Skeletal muscle tissue (tissue), 4 donors: Measurements from ENCODE around the gene EPS8. TPM values are rescaled to one million over a fixed set of nuclear protein-coding genes. Genes with fewer than 3 reads are reported as not detected.

Experiments used
- H3K27ac ChIP-seq: one replicate; pipeline ENCODE4 v1.7.0; 2013; ENCODE audit warnings: mild to moderate bottlenecking, low read depth, low read length, inconsistent platforms
- H3K27me3 ChIP-seq, 3 donors: one replicate each; pipeline ENCODE4 v1.7.0; 2013; ENCODE audit warnings: low read length in 3 of 3; ENCODE audit not compliant: control insufficient read depth in 3 of 3, insufficient read depth in 3 of 3
- H3K36me3 ChIP-seq, 3 donors: one replicate each; pipeline ENCODE4 v1.7.0; 2013; ENCODE audit warnings: low read length in 3 of 3; ENCODE audit not compliant: control insufficient read depth in 3 of 3, insufficient read depth in 3 of 3
- H3K4me1 ChIP-seq, 3 donors: one replicate each; pipeline ENCODE4 v1.7.0; 2013; ENCODE audit warnings: low read length in 3 of 3, mild to moderate bottlenecking in 3 of 3; ENCODE audit not compliant: control insufficient read depth in 3 of 3, insufficient read depth in 3 of 3
- H3K4me3 ChIP-seq, 3 donors: one replicate each; pipeline ENCODE4 v1.7.0; 2013; ENCODE audit warnings: low read length in 3 of 3
- H3K9ac ChIP-seq, 3 donors: one replicate each; pipeline ENCODE4 v1.7.0; 2013; ENCODE audit warnings: low read length in 3 of 3, mild to moderate bottlenecking in 3 of 3, moderate library complexity in 2 of 3, low read depth in 1 of 3
- H3K9me3 ChIP-seq, 3 donors: one replicate each; pipeline ENCODE4 v1.7.0; 2013; ENCODE audit warnings: low read length in 3 of 3; ENCODE audit not compliant: control insufficient read depth in 3 of 3
- total RNA-seq: library from RNA; depleted of rRNA; stranded (reverse); fragments of >200 nt; gene quantifications from one replicate; pipeline ENCODE4 v1.2.3, GENCODE V29; 2014
- donor health status: Osteomylitis.

EPS8 gene
- total RNA-seq, 1 donor from 2014 or later = 27.7 TPM

- H3K9ac ChIP-seq = no peak overlapping the region
- peak overlapping the region; percentile 63 for H3K27ac ChIP-seq
- H3K4me1 ChIP-seq = peaks cover 3 to 18% (median 4%) of the 10 kb centered on the region in 3 donors
- no peaks in the 10 kb centered on the region for H3K36me3 ChIP-seq
- peak overlapping the region in 1 of 3 donors; percentile 33 for H3K4me3 ChIP-seq
- no peaks in the 10 kb centered on the region for H3K27me3 ChIP-seq
- H3K9me3 ChIP-seq = no peaks in the 10 kb centered on the region
These were observed 100.9 kb downstream of the EPS8 start for GRCh38 chr12:15688202-15688736.

- no peak overlapping the region for H3K27ac ChIP-seq
- H3K9me3 ChIP-seq = no peaks in the 10 kb centered on the region
- H3K27me3 ChIP-seq = no peaks in the 10 kb centered on the region
- no peak overlapping the region for H3K4me3 ChIP-seq
- H3K4me1 ChIP-seq = peaks cover 3 to 15% (median 4%) of the 10 kb centered on the region in 3 donors
- no peaks in the 10 kb centered on the region for H3K36me3 ChIP-seq
- no peak overlapping the region for H3K9ac ChIP-seq
These were observed 101.6 kb downstream of the EPS8 start for GRCh38 chr12:15687583-15687982.

- Histone ChIP-seq H3K36me3 (no peaks in the 10 kb centered on the region), H3K27me3 (no peaks in the 10 kb centered on the region), H3K27ac (no peak overlapping the region), H3K4me1 (peaks cover 3 to 13% (median 4%) of the 10 kb centered on the region in 3 donors), H3K9ac (no peak overlapping the region), H3K4me3 (no peak overlapping the region), H3K9me3 (no peaks in the 10 kb centered on the region)
These were observed 104.1 kb downstream of the EPS8 start for GRCh38 chr12:15684896-15685658.

- Histone ChIP-seq H3K4me1 (no peaks in the 10 kb centered on the region), H3K27ac (no peak overlapping the region), H3K36me3 (no peaks in the 10 kb centered on the region), H3K9me3 (no peaks in the 10 kb centered on the region), H3K4me3 (no peak overlapping the region), H3K9ac (no peak overlapping the region), H3K27me3 (no peaks in the 10 kb centered on the region)
These were observed 106.4 kb downstream of the EPS8 start for GRCh38 chr12:15682826-15683225.

GRCh38 chr12:15679151-15679550, 110.0 kb downstream of the EPS8 start:
- H3K27ac ChIP-seq = no peak overlapping the region
- no peaks in the 10 kb centered on the region for H3K36me3 ChIP-seq
- no peaks in the 10 kb centered on the region for H3K9me3 ChIP-seq
- H3K27me3 ChIP-seq = no peaks in the 10 kb centered on the region
- H3K4me3 ChIP-seq = no peak overlapping the region
- H3K9ac ChIP-seq = no peak overlapping the region
- no peaks in the 10 kb centered on the region for H3K4me1 ChIP-seq

GRCh38 chr12:15677726-15678201, 111.4 kb downstream of the EPS8 start:
- Histone ChIP-seq H3K36me3 (no peaks in the 10 kb centered on the region), H3K4me1 (no peaks in the 10 kb centered on the region)

GRCh38 chr12:15677228-15677627, 112.0 kb downstream of the EPS8 start:
- Histone ChIP-seq H3K36me3 (no peaks in the 10 kb centered on the region), H3K4me3 (no peak overlapping the region), H3K9ac (no peak overlapping the region), H3K27me3 (no peaks in the 10 kb centered on the region), H3K4me1 (no peaks in the 10 kb centered on the region), H3K9me3 (no peaks in the 10 kb centered on the region), H3K27ac (no peak overlapping the region)

More at GRCh38 chr12:15677726-15678201, 111.4 kb downstream of the EPS8 start:
- no peaks in the 10 kb centered on the region for H3K9me3 ChIP-seq
- H3K27me3 ChIP-seq = no peaks in the 10 kb centered on the region
- H3K4me3 ChIP-seq = no peak overlapping the region
- H3K27ac ChIP-seq = no peak overlapping the region
- H3K9ac ChIP-seq = no peak overlapping the region

GRCh38 chr12:15672671-15673270, 116.4 kb downstream of the EPS8 start:
- H3K36me3 ChIP-seq = no peaks in the 10 kb centered on the region
- H3K27me3 ChIP-seq = no peaks in the 10 kb centered on the region
- no peak overlapping the region for H3K4me3 ChIP-seq
- no peak overlapping the region for H3K27ac ChIP-seq
- no peaks in the 10 kb centered on the region for H3K4me1 ChIP-seq
- no peaks in the 10 kb centered on the region for H3K9me3 ChIP-seq
- no peak overlapping the region for H3K9ac ChIP-seq

- no peaks in the 10 kb centered on the region for H3K27me3 ChIP-seq
- H3K27ac ChIP-seq = no peak overlapping the region
- H3K36me3 ChIP-seq = no peaks in the 10 kb centered on the region
- no peak overlapping the region for H3K9ac ChIP-seq
- no peak overlapping the region for H3K4me3 ChIP-seq
- no peaks in the 10 kb centered on the region for H3K4me1 ChIP-seq
- no peaks in the 10 kb centered on the region for H3K9me3 ChIP-seq
These were observed 118.4 kb downstream of the EPS8 start for GRCh38 chr12:15670756-15671155.
